Measurements from ENCODE around the gene SRGAP2C. TPM values are rescaled to one million over a fixed set of nuclear protein-coding genes. Genes with fewer than 3 reads are reported as not detected.
"Not testable (repeated sequence)": the region's sequence is repeated elsewhere in the genome, so short reads cannot be mapped to it uniquely, and the experiment has no call there.

Gene SRGAP2C
- polyA plus RNA-seq, 1 of the 3 experiments (the other 2 are of a cell fraction): 3.2 TPM

- WGBS (ENCODE audit: low lambda C conversion rate): no CpG with 5 or more reads among the region's 1 CpG
- H4K20me1 ChIP-seq (ENCODE audit: insufficient read depth); POLR2A ChIA-PET; H2AFZ ChIP-seq (ENCODE audit: low read depth); H3K9me2 ChIP-seq; H3K4me1 ChIP-seq (ENCODE audit: control insufficient read depth in 1 of 2, insufficient read depth in 2 of 2, low read depth in 1 of 2, low read length in 1 of 2); H3K4me2 ChIP-seq; H3K4me3 ChIP-seq (ENCODE audit: low read depth in 2 of 2, low read length in 1 of 2); H3K27me3 ChIP-seq (ENCODE audit: insufficient read depth); H3K79me2 ChIP-seq (ENCODE audit: insufficient read depth); H3K27ac ChIP-seq (ENCODE audit: low read depth in 2 of 2, low read length in 1 of 2); CTCF ChIA-PET; H3K9me3 ChIP-seq; H3K9ac ChIP-seq; DNase-seq; H3F3A ChIP-seq (replicated peaks; ENCODE audit: insufficient read depth); H3K36me3 ChIP-seq (replicated peaks in 1 of 2; ENCODE audit: control insufficient read depth in 1 of 2, insufficient read depth in 2 of 2, low read length in 1 of 2): not testable (repeated sequence)
These were observed 136.9 kb downstream of the SRGAP2C start for GRCh38 chr1:121321660-121322059.

GRCh38 chr1:121324726-121325125, 140.0 kb downstream of the SRGAP2C start:
- H2AFZ ChIP-seq (ENCODE audit: low read depth); DNase-seq; H3K4me1 ChIP-seq (ENCODE audit: control insufficient read depth in 1 of 2, insufficient read depth in 2 of 2, low read depth in 1 of 2, low read length in 1 of 2); H3K36me3 ChIP-seq (replicated peaks in 1 of 2; ENCODE audit: control insufficient read depth in 1 of 2, insufficient read depth in 2 of 2, low read length in 1 of 2); H3F3A ChIP-seq (replicated peaks; ENCODE audit: insufficient read depth); H3K27ac ChIP-seq (ENCODE audit: low read depth in 2 of 2, low read length in 1 of 2); H3K9me3 ChIP-seq; H3K9me2 ChIP-seq; H3K79me2 ChIP-seq (ENCODE audit: insufficient read depth); H3K27me3 ChIP-seq (ENCODE audit: insufficient read depth); CTCF ChIA-PET; H3K4me3 ChIP-seq (ENCODE audit: low read depth in 2 of 2, low read length in 1 of 2); POLR2A ChIA-PET; H4K20me1 ChIP-seq (ENCODE audit: insufficient read depth); H3K9ac ChIP-seq; H3K4me2 ChIP-seq: not testable (repeated sequence)

- H2AFZ ChIP-seq (ENCODE audit: low read depth); CTCF ChIA-PET; H3K4me2 ChIP-seq; H3K4me3 ChIP-seq (ENCODE audit: low read depth in 2 of 2, low read length in 1 of 2); H3K9me2 ChIP-seq; H3K27me3 ChIP-seq (ENCODE audit: insufficient read depth); H3K9ac ChIP-seq; DNase-seq; H3K4me1 ChIP-seq (ENCODE audit: control insufficient read depth in 1 of 2, insufficient read depth in 2 of 2, low read depth in 1 of 2, low read length in 1 of 2); H3K79me2 ChIP-seq (ENCODE audit: insufficient read depth); H3K27ac ChIP-seq (ENCODE audit: low read depth in 2 of 2, low read length in 1 of 2); H4K20me1 ChIP-seq (ENCODE audit: insufficient read depth); H3K9me3 ChIP-seq; H3K36me3 ChIP-seq (replicated peaks in 1 of 2; ENCODE audit: control insufficient read depth in 1 of 2, insufficient read depth in 2 of 2, low read length in 1 of 2); POLR2A ChIA-PET; H3F3A ChIP-seq (replicated peaks; ENCODE audit: insufficient read depth): not testable (repeated sequence)
These were observed 147.4 kb downstream of the SRGAP2C start for GRCh38 chr1:121332141-121332540.

GRCh38 chr1:121332599-121333562, 148.1 kb downstream of the SRGAP2C start:
- H4K20me1 ChIP-seq (ENCODE audit: insufficient read depth); DNase-seq; H3F3A ChIP-seq (replicated peaks; ENCODE audit: insufficient read depth); H3K4me1 ChIP-seq (ENCODE audit: control insufficient read depth in 1 of 2, insufficient read depth in 2 of 2, low read depth in 1 of 2, low read length in 1 of 2); H3K4me2 ChIP-seq; CTCF ChIA-PET; H3K79me2 ChIP-seq (ENCODE audit: insufficient read depth); POLR2A ChIA-PET; H3K36me3 ChIP-seq (replicated peaks in 1 of 2; ENCODE audit: control insufficient read depth in 1 of 2, insufficient read depth in 2 of 2, low read length in 1 of 2); H3K9ac ChIP-seq; H3K27ac ChIP-seq (ENCODE audit: low read depth in 2 of 2, low read length in 1 of 2); H3K27me3 ChIP-seq (ENCODE audit: insufficient read depth); H3K9me2 ChIP-seq; H3K9me3 ChIP-seq; H2AFZ ChIP-seq (ENCODE audit: low read depth); H3K4me3 ChIP-seq (ENCODE audit: low read depth in 2 of 2, low read length in 1 of 2): not testable (repeated sequence)
- no CpG with 5 or more reads among the region's 8 CpGs for WGBS (ENCODE audit: low lambda C conversion rate)

- CTCF ChIA-PET: not testable (repeated sequence)
These were observed 153.2 kb downstream of the SRGAP2C start for GRCh38 chr1:121337958-121338357.

GRCh38 chr1:121339611-121340010, 154.8 kb downstream of the SRGAP2C start:
- H3F3A ChIP-seq (replicated peaks; ENCODE audit: insufficient read depth); CTCF ChIA-PET; H3K79me2 ChIP-seq (ENCODE audit: insufficient read depth); H4K20me1 ChIP-seq (ENCODE audit: insufficient read depth); H3K9me2 ChIP-seq; H2AFZ ChIP-seq (ENCODE audit: low read depth); H3K36me3 ChIP-seq (replicated peaks in 1 of 2; ENCODE audit: control insufficient read depth in 1 of 2, insufficient read depth in 2 of 2, low read length in 1 of 2); H3K4me3 ChIP-seq (ENCODE audit: low read depth in 2 of 2, low read length in 1 of 2); DNase-seq; H3K9me3 ChIP-seq; H3K27ac ChIP-seq (ENCODE audit: low read depth in 2 of 2, low read length in 1 of 2); POLR2A ChIA-PET; H3K9ac ChIP-seq; H3K4me1 ChIP-seq (ENCODE audit: control insufficient read depth in 1 of 2, insufficient read depth in 2 of 2, low read depth in 1 of 2, low read length in 1 of 2); H3K4me2 ChIP-seq; H3K27me3 ChIP-seq (ENCODE audit: insufficient read depth): not testable (repeated sequence)
- WGBS (ENCODE audit: low lambda C conversion rate): no CpG with 5 or more reads among the region's 2 CpGs

More at GRCh38 chr1:121337958-121338357, 153.2 kb downstream of the SRGAP2C start:
- DNase-seq; H3K27ac ChIP-seq (ENCODE audit: low read depth in 2 of 2, low read length in 1 of 2); POLR2A ChIA-PET; H2AFZ ChIP-seq (ENCODE audit: low read depth); H3K27me3 ChIP-seq (ENCODE audit: insufficient read depth); H3K79me2 ChIP-seq (ENCODE audit: insufficient read depth); H3K4me3 ChIP-seq (ENCODE audit: low read depth in 2 of 2, low read length in 1 of 2); H3K9me3 ChIP-seq; H3K36me3 ChIP-seq (replicated peaks in 1 of 2; ENCODE audit: control insufficient read depth in 1 of 2, insufficient read depth in 2 of 2, low read length in 1 of 2); H3K9me2 ChIP-seq; H4K20me1 ChIP-seq (ENCODE audit: insufficient read depth); H3K9ac ChIP-seq; H3K4me2 ChIP-seq; H3K4me1 ChIP-seq (ENCODE audit: control insufficient read depth in 1 of 2, insufficient read depth in 2 of 2, low read depth in 1 of 2, low read length in 1 of 2); H3F3A ChIP-seq (replicated peaks; ENCODE audit: insufficient read depth): not testable (repeated sequence)
- no CpG with 5 or more reads among the region's 1 CpG for WGBS (ENCODE audit: low lambda C conversion rate)
